Transverse colon (tissue), 4 donors: Measurements from ENCODE around the gene UMAD1. TPM values are rescaled to one million over a fixed set of nuclear protein-coding genes. Genes with fewer than 3 reads are reported as not detected.

Experiments
- DNase-seq: peaks from one replicate; pipeline ENCODE4 v3.0.0-alpha.2; 2019
- H3K27ac ChIP-seq, 4 donors: fragments of 200-600 bp; sonication (generic); 2 replicates each; pipeline ENCODE4 v1.5.1; 2016 to 2018; ENCODE audit warnings: inconsistent platforms in 4 of 4
- H3K27me3 ChIP-seq: fragments of 200-600 bp; sonication (generic); 2 replicates; pipeline ENCODE4 v1.5.1; 2017; ENCODE audit warnings: inconsistent platforms
- H3K36me3 ChIP-seq, 4 donors: fragments of 200-600 bp; sonication (generic); 2 replicates each; pipeline ENCODE4 v1.5.1; 2017 to 2019; ENCODE audit warnings: inconsistent platforms in 4 of 4
- H3K4me1 ChIP-seq, 4 donors: fragments of 200-600 bp; sonication (generic); 2 replicates each; pipeline ENCODE4 v1.5.1; 2017 to 2020; ENCODE audit warnings: inconsistent platforms in 4 of 4
- H3K4me3 ChIP-seq, 4 donors: fragments of 200-600 bp; sonication (generic); 1 replicate in 1 of 4; 2 replicates in 3 of 4; pipeline versions ENCODE4 v1.5.1 to v1.6.1; 2017 to 2019; ENCODE audit warnings: inconsistent platforms in 4 of 4
- H3K9me3 ChIP-seq, 2 donors: fragments of 200-600 bp; sonication (generic); 2 replicates each; pipeline ENCODE4 v1.5.1; 2017 to 2019; ENCODE audit warnings: inconsistent platforms in 2 of 2
- EP300 ChIP-seq: sonication (generic); formaldehyde crosslinking; IDR thresholded peaks from one replicate; pipeline ENCODE4 v1.6.1; 2017; ENCODE audit warnings: antibody characterized with exemption, low read depth
- POLR2A ChIP-seq: fragments of 450-650 bp; IDR thresholded peaks from one replicate; pipeline ENCODE4 v1.6.1; 2016; ENCODE audit warnings: antibody characterized with exemption, mild to moderate bottlenecking, moderate library complexity
- POLR2AphosphoS5 ChIP-seq, 3 donors: sonication (generic); formaldehyde crosslinking; IDR thresholded peaks; one replicate each; pipeline ENCODE4 v1.6.1; 2016; ENCODE audit warnings: antibody characterized with exemption in 3 of 3
- WGBS, 2 donors: methylation state at CpG; one replicate each; pipeline ENCODE4 v1.1.5; 2018; ENCODE audit warnings: low coverage in 1 of 2; 5-methylcytosine and 5-hydroxymethylcytosine counted together
- in situ Hi-C, 4 donors: fragments of 200-750 bp; cut with MboI; loops; one replicate each; pipeline versions ENCODE4 v1.15.0 to v1.15.1; 2017; ENCODE audit warnings: low sequenced_read_pairs in 3 of 4, low pct_ligation_motif_present in 1 of 4, low pct_unique_long_range_greater_than_20kb in 1 of 4
- intact Hi-C: fragments of 100-400 bp; cut with DNase I; formaldehyde crosslinking; loops from one replicate; pipeline ENCODE4 v1.15.1; 2023; ENCODE audit warnings: low total_unique reads
- total RNA-seq, 4 donors: library from RNA; depleted of rRNA; stranded (reverse); fragments of >200 nt; gene quantifications; one replicate each; pipeline ENCODE4 v1.1.0, GENCODE V29; 2016
- TF ChIP-seq, protein P1 (sequence below), 5 experiments: fragments of 200-600 bp in 3 of 5; fragments of 450-650 bp in 2 of 5; sonication (generic) in 3 of 5; IDR thresholded peaks; 1 replicate in 2 of 5; 2 replicates in 3 of 5; pipeline ENCODE4 v1.5.1; 2016 to 2017; ENCODE audit warnings: antibody characterized with exemption in 5 of 5, inconsistent platforms in 3 of 5, mild to moderate bottlenecking in 2 of 5, moderate library complexity in 1 of 5

The UMAD1 gene
- total RNA-seq, 4 donors from 2014 or later = 0.40 to 21.3 (median 14.6) TPM

DNA sequence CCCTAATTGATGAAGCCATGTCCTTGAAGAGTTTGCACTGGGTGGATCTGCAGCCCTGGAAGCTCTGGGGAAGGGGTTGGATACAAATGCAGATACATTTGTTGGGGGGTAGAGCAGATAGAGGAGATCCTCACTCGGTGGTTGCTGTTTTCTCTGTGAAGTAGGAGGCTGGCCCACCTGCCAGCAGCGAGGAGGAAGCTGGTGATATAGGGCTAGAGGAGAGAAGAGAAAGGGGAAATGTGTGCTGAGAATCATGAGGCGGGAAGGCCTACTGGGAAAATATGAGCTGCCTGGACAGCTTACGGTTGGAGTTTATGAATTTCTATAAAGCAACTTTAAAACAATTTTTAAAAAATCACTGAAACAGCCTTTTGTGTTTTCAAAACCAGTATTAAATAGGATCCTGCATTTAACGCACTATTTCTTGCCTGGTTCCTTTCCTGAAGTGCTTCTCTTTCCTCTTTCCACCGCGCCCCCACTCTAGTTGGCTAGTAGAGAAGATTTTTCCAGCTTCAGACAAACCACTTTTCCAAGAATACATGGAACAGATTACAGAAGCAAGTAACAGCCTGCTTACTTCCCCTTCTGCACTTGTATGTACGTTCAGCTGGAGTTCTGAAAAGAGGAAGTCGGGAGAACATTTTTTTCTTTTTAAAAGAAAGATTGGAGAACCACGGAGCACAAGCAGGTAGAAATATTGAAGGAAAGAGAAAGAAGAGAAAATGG is 227.5 kb downstream of the UMAD1 start:
- H3K4me1 ChIP-seq = no peaks in the 10 kb centered on the region
- in situ Hi-C loops (no loop called here), intact Hi-C loops (no loop called here)
- no peaks in the 10 kb centered on the region for H3K36me3 ChIP-seq
- H3K4me3 ChIP-seq = no peak overlapping the region
- no peak for TF ChIP-seq POLR2A
- TF ChIP-seq POLR2AphosphoS5 (IDR thresholded peaks at IDR 0.05) = no peak
- TF ChIP-seq EP300 = no peak
- TF ChIP-seq, protein P1, sequence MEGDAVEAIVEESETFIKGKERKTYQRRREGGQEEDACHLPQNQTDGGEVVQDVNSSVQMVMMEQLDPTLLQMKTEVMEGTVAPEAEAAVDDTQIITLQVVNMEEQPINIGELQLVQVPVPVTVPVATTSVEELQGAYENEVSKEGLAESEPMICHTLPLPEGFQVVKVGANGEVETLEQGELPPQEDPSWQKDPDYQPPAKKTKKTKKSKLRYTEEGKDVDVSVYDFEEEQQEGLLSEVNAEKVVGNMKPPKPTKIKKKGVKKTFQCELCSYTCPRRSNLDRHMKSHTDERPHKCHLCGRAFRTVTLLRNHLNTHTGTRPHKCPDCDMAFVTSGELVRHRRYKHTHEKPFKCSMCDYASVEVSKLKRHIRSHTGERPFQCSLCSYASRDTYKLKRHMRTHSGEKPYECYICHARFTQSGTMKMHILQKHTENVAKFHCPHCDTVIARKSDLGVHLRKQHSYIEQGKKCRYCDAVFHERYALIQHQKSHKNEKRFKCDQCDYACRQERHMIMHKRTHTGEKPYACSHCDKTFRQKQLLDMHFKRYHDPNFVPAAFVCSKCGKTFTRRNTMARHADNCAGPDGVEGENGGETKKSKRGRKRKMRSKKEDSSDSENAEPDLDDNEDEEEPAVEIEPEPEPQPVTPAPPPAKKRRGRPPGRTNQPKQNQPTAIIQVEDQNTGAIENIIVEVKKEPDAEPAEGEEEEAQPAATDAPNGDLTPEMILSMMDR (IDR thresholded peaks at IDR 0.05) = no peak
- peak; percentile 11 for DNase-seq
- WGBS, 2 donors = 73 to 93% methylated on average over 10 of the region's 10 CpGs
- H3K27me3 ChIP-seq = no peaks in the 10 kb centered on the region
- H3K9me3 ChIP-seq = no peaks in the 10 kb centered on the region
- peak overlapping the region in 2 of 4 donors; percentile 37 to 61 for H3K27ac ChIP-seq

DNA sequence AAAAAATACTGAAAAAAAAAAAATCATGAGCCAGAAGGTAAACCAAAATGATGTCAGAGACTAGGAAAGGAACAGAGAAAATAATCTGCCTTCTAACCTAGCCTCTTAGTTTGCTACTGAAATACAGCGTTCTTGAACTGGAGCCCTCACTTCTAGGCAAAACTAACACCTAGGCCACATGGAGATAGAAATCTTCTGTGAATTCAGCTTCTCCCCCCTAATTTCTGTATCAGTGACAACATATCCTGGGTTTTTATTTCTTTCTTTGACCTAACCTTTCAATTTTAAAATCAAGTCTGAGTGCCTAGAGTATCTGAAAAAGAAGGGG is 228.0 kb downstream of the UMAD1 start:
- in situ Hi-C loops = no loop called here
- Histone ChIP-seq H3K4me1 (no peaks in the 10 kb centered on the region), H3K27me3 (no peaks in the 10 kb centered on the region), H3K36me3 (no peaks in the 10 kb centered on the region), H3K9me3 (no peaks in the 10 kb centered on the region), H3K27ac (peak overlapping the region in 1 of 4 donors; percentile 61), H3K4me3 (no peak overlapping the region)
- WGBS, 2 donors = 48 to 88% methylated on average over 1 of the region's 1 CpG
- DNase-seq = no peak
- intact Hi-C loops = no loop called here
- TF ChIP-seq POLR2AphosphoS5 (IDR thresholded peaks at IDR 0.05) (no peak), EP300 (no peak), POLR2A (no peak)
- TF ChIP-seq, protein P1 (IDR thresholded peaks at IDR 0.05) = no peak

DNA sequence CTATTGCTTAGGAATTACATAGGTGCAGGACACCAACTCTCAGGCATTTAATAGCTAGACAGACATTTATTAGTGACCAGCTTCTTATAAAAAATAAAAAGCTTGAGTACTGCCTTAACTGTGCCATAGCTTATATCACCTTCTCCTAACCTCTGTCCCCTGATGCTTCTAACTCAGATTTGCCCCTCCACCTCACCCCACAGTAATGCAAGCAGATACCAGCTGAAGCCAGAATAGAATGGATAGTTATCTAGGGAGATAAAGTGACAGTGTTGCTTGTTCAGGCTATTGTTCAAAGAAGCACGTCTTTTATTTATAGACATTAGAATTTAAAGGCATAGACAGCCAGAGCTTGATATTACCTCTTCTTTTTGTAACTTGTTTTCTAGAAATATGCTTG is 228.5 kb downstream of the UMAD1 start:
- DNase-seq = no peak
- intact Hi-C loops = no loop called here
- in situ Hi-C loops = no loop called here
- Histone ChIP-seq H3K27ac (peak overlapping the region in 1 of 4 donors; percentile 61), H3K27me3 (no peaks in the 10 kb centered on the region), H3K9me3 (no peaks in the 10 kb centered on the region), H3K4me1 (no peaks in the 10 kb centered on the region), H3K4me3 (no peak overlapping the region), H3K36me3 (no peaks in the 10 kb centered on the region)
- WGBS, 2 donors = 0 to 20% methylated on average over 1 of the region's 1 CpG
- TF ChIP-seq, protein P1 (IDR thresholded peaks at IDR 0.05) = no peak
- TF ChIP-seq POLR2AphosphoS5 (IDR thresholded peaks at IDR 0.05) (no peak), POLR2A (no peak)

DNA sequence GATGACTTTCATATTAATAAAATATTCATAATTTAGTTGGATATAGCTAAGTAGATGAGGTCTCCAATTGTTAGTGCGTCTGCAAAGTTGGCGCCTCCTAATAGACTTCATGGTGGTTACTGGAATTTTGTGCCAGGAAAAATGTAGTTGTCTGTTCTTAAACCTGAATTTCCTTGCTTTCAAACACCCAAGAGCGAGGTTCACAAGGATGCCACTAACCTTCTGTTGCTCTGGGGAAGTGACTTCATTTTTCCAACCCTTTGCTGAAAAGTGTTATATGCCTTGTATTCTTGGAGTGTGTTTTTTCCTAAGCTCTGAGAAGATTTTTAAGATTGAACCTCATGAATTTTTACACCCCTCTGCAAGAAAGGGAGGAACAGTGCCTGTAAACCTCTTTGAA is 229.1 kb downstream of the UMAD1 start:
- no peak for DNase-seq
- Histone ChIP-seq H3K4me1 (no peaks in the 10 kb centered on the region), H3K9me3 (no peaks in the 10 kb centered on the region), H3K27ac (no peak overlapping the region), H3K36me3 (no peaks in the 10 kb centered on the region), H3K4me3 (no peak overlapping the region), H3K27me3 (no peaks in the 10 kb centered on the region)
- 99 to 100% methylated on average over 3 of the region's 3 CpGs for WGBS, 2 donors
- TF ChIP-seq POLR2A (no peak), EP300 (no peak), POLR2AphosphoS5 (IDR thresholded peaks at IDR 0.05) (no peak)
- TF ChIP-seq, protein P1 (IDR thresholded peaks at IDR 0.05) = no peak
- intact Hi-C loops = no loop called here
- in situ Hi-C loops = no loop called here
